ENCODE measurements around the gene CENPF.

The CENPF gene

GRCh38 chr1:214621236-214621635 lies 18.2 kb downstream of the CENPF start:
- no peak for DNase-seq

- DNase-seq, result no peak
Measured at GRCh38 chr1:214623430-214623829, 20.4 kb downstream of the CENPF start.

- no peak for DNase-seq
Measured at GRCh38 chr1:214632091-214632490, 29.1 kb downstream of the CENPF start.

GRCh38 chr1:214633686-214634085 lies 30.7 kb downstream of the CENPF start:
- no peak for DNase-seq

GRCh38 chr1:214634267-214634666 lies 31.3 kb downstream of the CENPF start:
- DNase-seq, result no peak

- no peak for DNase-seq
Measured at GRCh38 chr1:214635086-214635485, 32.1 kb downstream of the CENPF start.

GRCh38 chr1:214635506-214635905 lies 32.5 kb downstream of the CENPF start:
- DNase-seq, result no peak

- peak; percentile 13 for DNase-seq
Measured at GRCh38 chr1:214636436-214636835, 33.4 kb downstream of the CENPF start.

GRCh38 chr1:214637125-214637524 lies 34.1 kb downstream of the CENPF start:
- no peak for DNase-seq

GRCh38 chr1:214637722-214638458 lies 34.9 kb downstream of the CENPF start:
- peak; percentile 54 for DNase-seq

- no peak for DNase-seq
Measured at GRCh38 chr1:214638459-214638807, 35.4 kb downstream of the CENPF start.

- DNase-seq, result no peak
Measured at GRCh38 chr1:214638997-214639396, 36.0 kb downstream of the CENPF start.

GRCh38 chr1:214640431-214641213 lies 37.6 kb downstream of the CENPF start:
- DNase-seq, result no peak

GRCh38 chr1:214641214-214641895 lies 38.4 kb downstream of the CENPF start:
- no peak for DNase-seq

- no peak for DNase-seq
Measured at GRCh38 chr1:214643030-214643429, 40.0 kb downstream of the CENPF start.

GRCh38 chr1:214645712-214646111 lies 42.7 kb downstream of the CENPF start:
- DNase-seq, result no peak

- no peak for DNase-seq
Measured at GRCh38 chr1:214648801-214649200, 45.8 kb downstream of the CENPF start.

GRCh38 chr1:214649607-214650006 lies 46.6 kb downstream of the CENPF start:
- DNase-seq, result no peak

- DNase-seq, result no peak
Measured at GRCh38 chr1:214650664-214651063, 47.7 kb downstream of the CENPF start.

GRCh38 chr1:214657299-214657698 lies 54.3 kb downstream of the CENPF start:
- no peak for DNase-seq

- DNase-seq, result no peak
Measured at GRCh38 chr1:214658175-214658574, 55.2 kb downstream of the CENPF start.

GRCh38 chr1:214658785-214659184 lies 55.8 kb downstream of the CENPF start:
- DNase-seq, result peak; percentile 6

- DNase-seq, result no peak
Measured at GRCh38 chr1:214660190-214660589, 57.2 kb downstream of the CENPF start.

- no peak for DNase-seq
Measured at GRCh38 chr1:214660900-214661299, 57.9 kb downstream of the CENPF start.
